H1 (cell line): ENCODE data around the gene TTC13. TPM values are rescaled to one million over a fixed set of nuclear protein-coding genes. Genes with fewer than 3 reads are reported as not detected.

Source experiments
- CTCF ChIA-PET: fragments of 300-600 bp; sonication (Branson Sonifier 250); formaldehyde crosslinking; loops from one replicate; lab custom pipeline; 2021; ENCODE audit not compliant: partially characterized antibody; lab: Charles Lee
- POLR2A ChIA-PET: fragments of 300-600 bp; sonication (Branson Sonifier 250); formaldehyde crosslinking; loops from one replicate; lab custom pipeline; 2021; ENCODE audit warnings: inconsistent platforms; ENCODE audit not compliant: partially characterized antibody; lab: Charles Lee
- DNase-seq, 2 experiments: peaks; one replicate each; pipeline versions ENCODE4 v3.0.0 to v3.0.0-alpha.2; 2010 to 2022; ENCODE audit warnings: low spot score in 2 of 2, low read depth in 1 of 2, mixed read lengths in 1 of 2
- FAIRE-seq: peaks from 2 replicates; lab custom pipeline; 2011; peaks lifted over from hg19 to GRCh38; lab: Jason Lieb, UNC
- H2AFZ ChIP-seq: 2 replicates; pipeline ENCODE4 v1.8.1; 2012; ENCODE audit warnings: low read length, inconsistent platforms
- H2AK5ac ChIP-seq: 2 replicates; pipeline ENCODE4 v1.6.1; 2013; ENCODE audit warnings: low read depth, low read length
- H2BK120ac ChIP-seq: replicated peaks from 2 replicates; pipeline ENCODE3; 2013; ENCODE audit warnings: low read depth, low read length, inconsistent platforms
- H2BK12ac ChIP-seq: 2 replicates; pipeline ENCODE4 v1.6.1; 2013; ENCODE audit warnings: low read depth, low read length
- H2BK15ac ChIP-seq: 2 replicates; pipeline ENCODE4 v1.6.1; 2013; ENCODE audit warnings: low read length
- H2BK20ac ChIP-seq: 2 replicates; pipeline ENCODE4 v1.6.1; 2013; ENCODE audit warnings: low read length
- H2BK5ac ChIP-seq: 2 replicates; pipeline ENCODE4 v1.6.1; 2013; ENCODE audit warnings: low read depth, low read length
- H3K14ac ChIP-seq: 2 replicates; pipeline ENCODE4 v1.6.1; 2013; ENCODE audit warnings: inconsistent platforms; ENCODE audit not compliant: insufficient read length
- H3K18ac ChIP-seq: 2 replicates; pipeline ENCODE4 v1.6.1; 2013; ENCODE audit warnings: low read length; ENCODE audit errors: extremely low read depth
- H3K23ac ChIP-seq: 2 replicates; pipeline ENCODE4 v1.6.1; 2013; ENCODE audit warnings: inconsistent platforms; ENCODE audit not compliant: insufficient read length
- H3K23me2 ChIP-seq: 2 replicates; pipeline ENCODE4 v1.6.1; 2013; ENCODE audit warnings: low read depth, low read length
- H3K27ac ChIP-seq: 2 replicates; pipeline ENCODE4 v1.6.1; 2011; ENCODE audit warnings: low read depth, low read length, inconsistent platforms
- H3K27me3 ChIP-seq, 4 experiments: replicated peaks in 1 of 4; 1 replicate in 1 of 4; 2 replicates in 3 of 4; pipeline versions ENCODE4 v1.6.1 to v1.8.1; 2011 to 2013; ENCODE audit warnings: low read length in 3 of 4, mild to moderate bottlenecking in 3 of 4, inconsistent platforms in 2 of 4, mixed read lengths in 2 of 4, moderate library complexity in 1 of 4; ENCODE audit not compliant: control insufficient read depth in 3 of 4, insufficient read depth in 3 of 4; ENCODE audit errors: extremely low read depth in 1 of 4
- H3K36me3 ChIP-seq, 4 experiments: 2 replicates each; pipeline versions ENCODE4 v1.6.1 to v1.8.1; 2011 to 2013; ENCODE audit warnings: mild to moderate bottlenecking in 4 of 4, low read length in 3 of 4, moderate library complexity in 2 of 4, control low read depth in 1 of 4, inconsistent platforms in 1 of 4; ENCODE audit not compliant: insufficient read depth in 4 of 4, control insufficient read depth in 2 of 4
- H3K4ac ChIP-seq: replicated peaks from 2 replicates; pipeline ENCODE3; 2013; ENCODE audit warnings: low read length, low read depth, mixed read lengths, inconsistent platforms; ENCODE audit not compliant: insufficient read length
- H3K4me1 ChIP-seq, 4 experiments: replicated peaks in 1 of 4; 1 replicate in 1 of 4; 2 replicates in 3 of 4; pipeline versions ENCODE4 v1.6.1 to v1.8.1; 2011 to 2013; ENCODE audit warnings: low read length in 3 of 4, inconsistent platforms in 2 of 4, mixed read lengths in 1 of 4; ENCODE audit not compliant: insufficient read depth in 4 of 4, control insufficient read depth in 3 of 4
- H3K4me2 ChIP-seq, 2 experiments: 2 replicates each; pipeline versions ENCODE4 v1.6.1 to v1.8.1; 2011 to 2013; ENCODE audit warnings: low read depth in 2 of 2, low read length in 2 of 2, control low read depth in 1 of 2, inconsistent platforms in 1 of 2, mild to moderate bottlenecking in 1 of 2; ENCODE audit not compliant: insufficient read depth in 1 of 2
- H3K4me3 ChIP-seq, 4 experiments: fragments of 200-600, 300-600 bp in 1 of 4; sonication (generic), shearing (Covaris generic), sonication (Bioruptor Twin) in 1 of 4; 2 replicates each; pipeline versions ENCODE4 v1.5.1 to v1.8.1; 2011 to 2016; ENCODE audit warnings: low read length in 4 of 4, low read depth in 3 of 4, control low read depth in 2 of 4, inconsistent platforms in 2 of 4, mild to moderate bottlenecking in 2 of 4, mixed read lengths in 1 of 4, moderate library complexity in 1 of 4; ENCODE audit not compliant: insufficient read depth in 2 of 4; ENCODE audit errors: extremely low read depth in 1 of 4
- H3K56ac ChIP-seq: replicated peaks from 2 replicates; pipeline ENCODE3; 2013; ENCODE audit warnings: low read depth, mild to moderate bottlenecking, mixed read lengths, low read length, inconsistent platforms; ENCODE audit not compliant: insufficient read length
- H3K79me1 ChIP-seq: 2 replicates; pipeline ENCODE4 v1.6.1; 2013; ENCODE audit warnings: low read depth, low read length, control low read depth
- H3K79me2 ChIP-seq, 2 experiments: 2 replicates each; pipeline versions ENCODE4 v1.6.1 to v1.8.1; 2012 to 2013; ENCODE audit warnings: low read length in 2 of 2, mild to moderate bottlenecking in 2 of 2, inconsistent platforms in 1 of 2; ENCODE audit not compliant: insufficient read depth in 2 of 2, control insufficient read depth in 1 of 2
- H3K9ac ChIP-seq, 4 experiments: replicated peaks in 1 of 4; 1 replicate in 1 of 4; 2 replicates in 3 of 4; pipeline versions ENCODE4 v1.6.1 to v1.8.1; 2011 to 2013; ENCODE audit warnings: low read depth in 3 of 4, low read length in 3 of 4, control low read depth in 2 of 4, mild to moderate bottlenecking in 2 of 4, moderate library complexity in 2 of 4, inconsistent platforms in 1 of 4; ENCODE audit errors: extremely low read depth in 1 of 4
- H3K9me3 ChIP-seq, 2 experiments: 2 replicates each; pipeline versions ENCODE4 v1.6.1 to v1.8.1; 2012 to 2013; ENCODE audit warnings: mild to moderate bottlenecking in 2 of 2, moderate library complexity in 2 of 2, control low read depth in 1 of 2, inconsistent platforms in 1 of 2, low read depth in 1 of 2, low read length in 1 of 2, mixed read lengths in 1 of 2; ENCODE audit not compliant: insufficient read depth in 2 of 2
- H4K20me1 ChIP-seq, 2 experiments: replicated peaks in 1 of 2; 2 replicates each; pipeline versions ENCODE3 to v1.8.1; 2011 to 2013; ENCODE audit warnings: inconsistent platforms in 2 of 2, low read length in 2 of 2, mild to moderate bottlenecking in 1 of 2; ENCODE audit not compliant: insufficient read depth in 2 of 2, control insufficient read depth in 1 of 2
- H4K5ac ChIP-seq: 2 replicates; pipeline ENCODE4 v1.6.1; 2013; ENCODE audit warnings: low read length, low read depth, mixed read lengths, inconsistent platforms; ENCODE audit not compliant: insufficient read length
- H4K8ac ChIP-seq: 2 replicates; pipeline ENCODE4 v1.8.0; 2013; ENCODE audit warnings: mild to moderate bottlenecking, moderate library complexity, low read length, inconsistent platforms; ENCODE audit not compliant: insufficient read depth; ENCODE audit errors: extremely low read depth
- H4K91ac ChIP-seq: replicated peaks from 2 replicates; pipeline ENCODE3; 2013; ENCODE audit warnings: low read length, mixed read lengths, inconsistent platforms; ENCODE audit not compliant: insufficient read length
- BCL11A ChIP-seq, 2 experiments: IDR thresholded peaks; one replicate each; pipeline ENCODE4 v1.6.1; 2011; ENCODE audit warnings: low read depth in 2 of 2, low read length in 2 of 2, mild to moderate bottlenecking in 2 of 2
- CBX5 ChIP-seq: fragments of 300-800, 300-1000 bp; sonication (generic); IDR thresholded peaks from 2 replicates; pipeline ENCODE4 v1.7.1; 2016; ENCODE audit warnings: antibody characterized with exemption, low read length, low read depth
- KDM5A ChIP-seq: fragments of 200-600 bp; IDR thresholded peaks from 2 replicates; pipeline ENCODE4 v1.7.1; 2012; ENCODE audit warnings: mild to moderate bottlenecking, low read length, inconsistent platforms, mixed read lengths
- MAFK ChIP-seq: IDR thresholded peaks from 2 replicates; pipeline ENCODE4 v1.6.1; 2012; ENCODE audit warnings: low read depth, mild to moderate bottlenecking, improper control_type of control experiment, low read length
- NRF1 ChIP-seq: IDR thresholded peaks from 2 replicates; pipeline ENCODE4 v1.6.1; 2011; ENCODE audit warnings: mild to moderate bottlenecking, low read depth, low read length, improper control_type of control experiment
- SUZ12 ChIP-seq: fragments of 200-600 bp; sonication (generic); IDR thresholded peaks from 2 replicates; pipeline ENCODE4 v1.6.1; 2012; ENCODE audit warnings: mild to moderate bottlenecking, inconsistent platforms, low read length, moderate library complexity, mixed read lengths
- TBP ChIP-seq: IDR thresholded peaks from 2 replicates; pipeline ENCODE4 v1.6.1; 2011; ENCODE audit warnings: low read depth, low read length, improper control_type of control experiment
- WGBS, 2 experiments: shearing (Covaris generic) in 1 of 2; methylation state at CpG; one replicate each; pipeline versions ENCODE4 v1.1.6 to v1.1.7; 2013 to 2015; ENCODE audit warnings: low lambda C conversion rate in 2 of 2, mixed read lengths in 2 of 2, inconsistent platforms in 1 of 2, low coverage in 1 of 2, missing lambda C conversion rate in 1 of 2; ENCODE audit not compliant: insufficient replicate concordance in 2 of 2, insufficient coverage in 1 of 2, insufficient read length in 1 of 2; ENCODE audit errors: extremely low coverage in 1 of 2, missing lambda C conversion rate in 1 of 2; 5-methylcytosine and 5-hydroxymethylcytosine counted together
- polyA plus RNA-seq, 7 experiments: library from polyadenylated mRNA; depleted of rRNA in 3 of 7; stranded (reverse) in 5 of 7; unstranded in 2 of 7; fragments of >200 nt in 5 of 7; fragments of 200-250 nt in 2 of 7; gene quantifications; 1 replicate in 5 of 7; 2 replicates in 1 of 7; 4 replicates in 1 of 7; pipeline versions ENCODE4 v1.2.1 to v1.2.3, GENCODE V29; 2011 to 2013; ENCODE audit warnings: missing spikeins in 2 of 7, mixed read lengths in 2 of 7
- total RNA-seq: library from RNA; stranded (reverse); fragmentation: NEBNext Ultra II Directional; extraction: Animal tissue kit (Norgen Biotek cat#: 25700); gene quantifications from 2 replicates; pipeline ENCODE4 v1.2.1, GENCODE V29; 2021

The TTC13 gene
- total and polyA plus RNA-seq, 2 of the 8 experiments (the other 6 are each of a cell fraction or from before 2014, with no cell fraction given): 3.1 to 7.1 TPM

- no peaks in the 10 kb centered on the region for H3K23me2 ChIP-seq
- TF ChIP-seq CBX5: no peak
- no peak for TF ChIP-seq SUZ12
- TF ChIP-seq KDM5A: no peak
- no peak for TF ChIP-seq MAFK
- no peak for TF ChIP-seq BCL11A (IDR thresholded peaks at IDR 0.05; ENCODE audit: low read depth in 2 of 2, low read length in 2 of 2)
- no peak for TF ChIP-seq TBP
- no peak for TF ChIP-seq NRF1
- no peaks in the 10 kb centered on the region; a peak in 1 of 7 replicates for H3K4me1 ChIP-seq
- no peak overlapping the region for H3K4me2 ChIP-seq
- no peak overlapping the region for H3K4me3 ChIP-seq
- no peak overlapping the region for H3K14ac ChIP-seq
- H2BK20ac ChIP-seq: no peak overlapping the region
- no peak overlapping the region for H2BK120ac ChIP-seq
- H2AFZ ChIP-seq: no peak overlapping the region
- 100% methylated on average over 1 of the region's 1 CpG; no CpG with 5 or more reads in 1 of the 2 experiments for WGBS, 2 experiments
- no peak overlapping the region for H3K18ac ChIP-seq
- no peaks in the 10 kb centered on the region for H3K79me1 ChIP-seq
- no peak overlapping the region for H4K5ac ChIP-seq
- ChIA-PET CTCF (interaction anchor here (0.9 to 1.7 kb wide), 5 partner anchors 20 to 421 kb away, joined by 3 to 7 read pairs (median 3); no protein-coding TSS in a partner anchor), POLR2A (interaction anchor here (0.6 kb wide), 2 partner anchors 50 to 70 kb away, joined by 3 read pairs; no protein-coding TSS in a partner anchor)
- DNase-seq (no peak), FAIRE-seq (no peak)
- no peak overlapping the region for H3K9ac ChIP-seq
- H4K8ac ChIP-seq: no peak overlapping the region
- H3K79me2 ChIP-seq: no peaks in the 10 kb centered on the region
- H4K20me1 ChIP-seq: no peaks in the 10 kb centered on the region
- no peak overlapping the region for H3K56ac ChIP-seq
- H2BK12ac ChIP-seq: no peak overlapping the region
- no peaks in the 10 kb centered on the region for H3K36me3 ChIP-seq
- no peaks in the 10 kb centered on the region for H3K9me3 ChIP-seq
- H2BK5ac ChIP-seq: no peak overlapping the region
- no peak overlapping the region for H4K91ac ChIP-seq
- H3K23ac ChIP-seq: no peak overlapping the region
- H2BK15ac ChIP-seq: no peak overlapping the region
- no peak overlapping the region for H2AK5ac ChIP-seq
- no peaks in the 10 kb centered on the region; a peak in 1 of 7 replicates for H3K27me3 ChIP-seq
- H3K4ac ChIP-seq: no peak overlapping the region
- H3K27ac ChIP-seq: no peak overlapping the region
These were observed 81.9 kb downstream of the TTC13 start for GRCh38 chr1:230896779-230897178.
